AG09319 (cell line): ENCODE data around the gene CHD9.
"Not testable (repeated sequence)": the region's sequence is repeated elsewhere in the genome, so short reads cannot be mapped to it uniquely, and the experiment has no call there.

Experiments used
- DNase-seq: peaks from one replicate; pipeline ENCODE4 v3.0.0-alpha.2; 2010; ENCODE audit warnings: low read depth; ENCODE audit errors: extremely low read depth
- CTCF ChIP-seq: IDR thresholded peaks from 2 replicates; pipeline ENCODE4 v1.5.1; 2011; ENCODE audit warnings: low read depth, mild to moderate bottlenecking, inconsistent platforms, low read length, moderate library complexity

CHD9 gene

GRCh38 chr16:53042235-53042701 is 12.5 kb upstream of the CHD9 start:
- no peak for TF ChIP-seq CTCF
- no peak for DNase-seq

- DNase-seq: no peak
- no peak for TF ChIP-seq CTCF
These were observed 11.4 kb upstream of the CHD9 start for GRCh38 chr16:53043428-53043831.

GRCh38 chr16:53043986-53044601 is 10.7 kb upstream of the CHD9 start:
- no peak for DNase-seq
- no peak for TF ChIP-seq CTCF

GRCh38 chr16:53045341-53046220 is 9.2 kb upstream of the CHD9 start:
- DNase-seq: no peak
- TF ChIP-seq CTCF: no peak

- not testable (repeated sequence) for DNase-seq
These were observed 7.3 kb upstream of the CHD9 start for GRCh38 chr16:53047515-53047914.

GRCh38 chr16:53048139-53048915 is 6.5 kb upstream of the CHD9 start:
- no peak for DNase-seq
- TF ChIP-seq CTCF: no peak

GRCh38 chr16:53051255-53051654 is 3.5 kb upstream of the CHD9 start:
- DNase-seq: not testable (repeated sequence)
